ENCODE measurements around the gene UBA52. TPM values are rescaled to one million over a fixed set of nuclear protein-coding genes. Genes with fewer than 3 reads are reported as not detected.

The UBA52 gene
- total RNA-seq, 2 donors from 2014 or later, result 991 to 1,174 TPM

DNA sequence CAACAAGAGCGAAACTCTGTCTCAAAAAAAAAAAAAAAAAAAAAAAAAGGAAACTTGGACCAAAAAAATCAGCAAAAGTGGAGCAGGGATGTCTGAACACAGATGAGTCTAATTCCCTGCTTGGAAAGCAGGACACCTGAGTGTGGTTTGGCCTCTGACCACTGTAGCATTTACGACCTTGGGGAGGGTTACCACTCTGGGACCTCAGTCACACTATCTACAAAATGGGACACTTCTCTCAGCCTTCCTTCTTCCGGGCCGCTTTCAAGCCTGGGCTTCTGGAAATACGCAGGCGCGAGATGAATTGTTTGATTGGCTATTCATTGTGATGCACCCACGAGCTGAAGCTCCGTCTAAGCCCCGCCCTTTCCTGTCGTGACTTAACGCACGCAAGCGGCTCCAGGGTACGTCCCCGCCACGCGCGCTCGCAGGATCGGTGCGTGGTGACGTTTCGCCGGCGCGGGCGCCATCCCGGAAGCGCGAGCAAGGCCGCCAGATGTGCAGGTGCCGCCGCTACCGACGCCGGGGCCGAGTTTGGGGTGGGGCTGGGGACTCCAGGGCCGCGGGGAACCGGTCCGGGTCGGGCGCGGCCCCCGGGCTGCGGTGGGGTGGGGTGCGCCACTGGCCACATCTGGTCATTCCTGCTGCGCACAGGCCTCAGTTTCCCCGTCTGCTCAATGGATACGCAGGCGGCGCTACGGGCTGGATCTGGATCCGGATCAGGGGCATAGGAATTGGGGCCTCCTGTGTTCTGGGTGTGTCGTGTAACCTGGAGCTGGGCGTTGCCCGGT lies 14.1 kb upstream of the UBA52 start, which contains the start of gene KXD1:
Gene KXD1 (plus strand): TSS at position 460 of the 791 bp plus-strand sequence. CDS start 4,187 bp downstream, outside the sequence.
- Histone ChIP-seq H3K27ac (peak within 1 kb of the TSS; percentile 91), H3K36me3 (no peaks in the 10 kb centered on the region), H3K9me3 (no peaks in the 10 kb centered on the region), H3K4me1 (peaks cover 3% of the 10 kb centered on the region), H3K4me3 (peak within 1 kb of the TSS; percentile 98), H3K27me3 (no peaks in the 10 kb centered on the region), H3K9ac (ENCODE audit: low read depth in 2 of 2, low read length in 2 of 2) (peak within 1 kb of the TSS; percentile 97 to 98)
- TF ChIP-seq, protein P1, sequence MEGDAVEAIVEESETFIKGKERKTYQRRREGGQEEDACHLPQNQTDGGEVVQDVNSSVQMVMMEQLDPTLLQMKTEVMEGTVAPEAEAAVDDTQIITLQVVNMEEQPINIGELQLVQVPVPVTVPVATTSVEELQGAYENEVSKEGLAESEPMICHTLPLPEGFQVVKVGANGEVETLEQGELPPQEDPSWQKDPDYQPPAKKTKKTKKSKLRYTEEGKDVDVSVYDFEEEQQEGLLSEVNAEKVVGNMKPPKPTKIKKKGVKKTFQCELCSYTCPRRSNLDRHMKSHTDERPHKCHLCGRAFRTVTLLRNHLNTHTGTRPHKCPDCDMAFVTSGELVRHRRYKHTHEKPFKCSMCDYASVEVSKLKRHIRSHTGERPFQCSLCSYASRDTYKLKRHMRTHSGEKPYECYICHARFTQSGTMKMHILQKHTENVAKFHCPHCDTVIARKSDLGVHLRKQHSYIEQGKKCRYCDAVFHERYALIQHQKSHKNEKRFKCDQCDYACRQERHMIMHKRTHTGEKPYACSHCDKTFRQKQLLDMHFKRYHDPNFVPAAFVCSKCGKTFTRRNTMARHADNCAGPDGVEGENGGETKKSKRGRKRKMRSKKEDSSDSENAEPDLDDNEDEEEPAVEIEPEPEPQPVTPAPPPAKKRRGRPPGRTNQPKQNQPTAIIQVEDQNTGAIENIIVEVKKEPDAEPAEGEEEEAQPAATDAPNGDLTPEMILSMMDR (IDR thresholded peaks at IDR 0.05), result no peak
- DNase-seq, result peak; percentile 99
- intact Hi-C loops (cut with DNase I), result no loop called here

DNA sequence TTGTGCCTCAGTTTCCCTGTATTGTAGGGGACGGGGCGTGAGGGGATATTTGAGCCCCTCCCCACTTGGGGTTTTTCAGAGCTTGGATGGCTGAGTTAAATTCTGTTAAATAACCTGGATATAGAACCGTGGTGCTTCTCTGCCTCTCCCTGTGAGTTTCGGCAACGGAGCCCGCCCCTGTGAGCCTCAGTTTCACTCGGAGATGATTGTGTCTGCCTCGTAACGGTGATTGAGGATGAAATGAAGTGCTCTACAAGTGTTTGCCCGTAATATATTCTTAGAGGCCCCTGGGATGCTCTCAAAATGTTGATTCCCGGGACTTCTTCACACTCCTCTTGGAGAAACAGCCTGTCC lies 13.5 kb upstream of the UBA52 start:
- TF ChIP-seq, protein P1 (IDR thresholded peaks at IDR 0.05), result no peak
- no peaks in the 10 kb centered on the region for H3K9me3 ChIP-seq
- H3K27ac ChIP-seq, result peak overlapping the region; percentile 91
- peak overlapping the region; percentile 97 to 98 for H3K9ac ChIP-seq (ENCODE audit: low read depth in 2 of 2, low read length in 2 of 2)
- H3K36me3 ChIP-seq, result no peaks in the 10 kb centered on the region
- peaks cover 3% of the 10 kb centered on the region for H3K4me1 ChIP-seq
- DNase-seq, result no peak
- H3K4me3 ChIP-seq, result peak overlapping the region; percentile 98
- intact Hi-C loops (cut with DNase I), result no loop called here
- H3K27me3 ChIP-seq, result no peaks in the 10 kb centered on the region

DNA sequence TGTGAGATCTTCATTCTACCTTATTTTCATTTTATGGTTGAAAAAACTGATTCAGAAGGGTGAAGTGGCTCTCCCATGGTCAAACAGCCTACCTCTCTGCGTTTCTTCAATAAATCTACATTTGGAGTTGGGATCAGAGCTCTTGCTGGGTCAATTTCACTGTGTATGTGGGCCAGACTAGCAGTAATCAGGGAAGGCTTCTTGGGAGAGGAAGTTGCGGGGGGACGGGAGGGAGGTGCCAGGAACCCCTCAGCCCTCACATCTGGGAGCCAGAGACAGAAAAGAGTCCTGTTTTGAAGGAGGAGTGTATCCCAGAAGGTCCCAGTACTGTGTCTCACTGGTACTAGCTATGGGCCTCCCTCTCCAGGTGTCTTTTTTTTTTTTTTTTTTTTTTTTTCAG lies 13.1 kb upstream of the UBA52 start:
- H3K9me3 ChIP-seq, result no peaks in the 10 kb centered on the region
- peak overlapping the region; percentile 98 for H3K4me3 ChIP-seq
- peak overlapping the region; percentile 97 to 98 for H3K9ac ChIP-seq (ENCODE audit: low read depth in 2 of 2, low read length in 2 of 2)
- intact Hi-C loops (cut with DNase I), result no loop called here
- TF ChIP-seq, protein P1 (IDR thresholded peaks at IDR 0.05), result no peak
- H3K27me3 ChIP-seq, result no peaks in the 10 kb centered on the region
- H3K36me3 ChIP-seq, result no peaks in the 10 kb centered on the region
- no peak for DNase-seq
- H3K27ac ChIP-seq, result peak overlapping the region; percentile 91
- H3K4me1 ChIP-seq, result peaks cover 3% of the 10 kb centered on the region

DNA sequence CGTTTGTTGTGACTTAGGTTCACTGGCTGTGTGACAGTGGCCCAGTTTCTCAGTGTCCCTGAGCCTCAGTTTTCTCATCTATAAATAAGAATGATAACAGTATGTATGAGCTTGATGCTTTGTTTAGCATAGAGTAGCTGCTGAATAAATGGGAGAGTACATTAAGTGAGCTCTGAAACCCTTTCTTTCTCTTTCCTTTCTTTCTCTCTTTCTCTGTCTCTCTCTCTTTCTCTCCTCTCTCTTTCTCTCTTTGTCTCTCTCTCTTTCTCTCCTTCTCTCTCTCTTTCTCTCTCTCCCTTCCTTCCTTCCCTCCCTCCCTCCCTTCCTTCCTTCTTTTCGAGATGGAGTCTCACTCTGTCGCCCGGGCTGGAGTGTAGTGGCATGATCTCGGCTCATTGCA lies 12.0 kb upstream of the UBA52 start:
- H3K9ac ChIP-seq (ENCODE audit: low read depth in 2 of 2, low read length in 2 of 2), result no peak overlapping the region
- H3K36me3 ChIP-seq, result peaks cover 5% of the 10 kb centered on the region
- intact Hi-C loops (cut with DNase I), result loop anchor here (10.0 kb wide), 1 partner anchor 105 kb away; no protein-coding TSS in a partner anchor
- no peak overlapping the region for H3K4me3 ChIP-seq
- H3K27me3 ChIP-seq, result no peaks in the 10 kb centered on the region
- TF ChIP-seq, protein P1 (IDR thresholded peaks at IDR 0.05), result no peak
- no peak overlapping the region for H3K27ac ChIP-seq
- peaks cover 3% of the 10 kb centered on the region for H3K4me1 ChIP-seq
- DNase-seq, result no peak
- H3K9me3 ChIP-seq, result no peaks in the 10 kb centered on the region

DNA sequence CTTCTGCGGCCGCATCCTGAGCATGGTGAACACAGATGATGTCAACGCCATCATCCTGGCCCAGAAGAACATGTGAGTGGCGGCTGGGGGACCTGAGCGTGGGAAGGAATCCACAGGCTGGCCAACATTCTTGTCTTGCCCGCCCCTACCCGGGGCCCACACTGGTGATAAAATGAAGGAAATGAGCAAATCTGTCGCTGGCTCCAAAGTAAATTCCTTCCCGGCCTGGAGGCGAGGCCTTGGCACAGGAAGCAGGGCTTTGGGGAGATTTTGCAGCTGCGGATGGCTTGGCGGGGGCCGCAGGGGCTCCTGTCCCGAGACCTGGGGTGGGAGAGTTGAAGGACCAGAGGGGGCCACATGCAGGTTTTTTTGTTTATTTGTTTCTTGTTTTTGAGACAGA lies 9.6 kb upstream of the UBA52 start:
- Histone ChIP-seq H3K9me3 (no peaks in the 10 kb centered on the region), H3K36me3 (peaks cover 16% of the 10 kb centered on the region), H3K27me3 (no peaks in the 10 kb centered on the region), H3K27ac (no peak overlapping the region), H3K9ac (ENCODE audit: low read depth in 2 of 2, low read length in 2 of 2) (no peak overlapping the region), H3K4me1 (peaks cover 3% of the 10 kb centered on the region), H3K4me3 (no peak overlapping the region)
- no peak for DNase-seq
- intact Hi-C loops (cut with DNase I), result loop anchor here (10.0 kb wide), 1 partner anchor 107 kb away; no protein-coding TSS in a partner anchor
- TF ChIP-seq, protein P1 (IDR thresholded peaks at IDR 0.05), result no peak
